HG03442 (cell line): ENCODE results near the gene GALK1.
A peak's percentile ranks its signal among the peaks of the same experiment; 100 is the strongest.
"Not testable (repeated sequence)": the region's sequence is repeated elsewhere in the genome, so short reads cannot be mapped to it uniquely, and the experiment has no call there.

Source experiments
- ATAC-seq: cut with Tn5 transposase; IDR thresholded peaks from one replicate; pipeline ENCODE4 v1.9.1; 2021; ENCODE audit warnings: mild to moderate bottlenecking, moderate library complexity; ENCODE audit not compliant: unreplicated experiment

GALK1 gene

DNA sequence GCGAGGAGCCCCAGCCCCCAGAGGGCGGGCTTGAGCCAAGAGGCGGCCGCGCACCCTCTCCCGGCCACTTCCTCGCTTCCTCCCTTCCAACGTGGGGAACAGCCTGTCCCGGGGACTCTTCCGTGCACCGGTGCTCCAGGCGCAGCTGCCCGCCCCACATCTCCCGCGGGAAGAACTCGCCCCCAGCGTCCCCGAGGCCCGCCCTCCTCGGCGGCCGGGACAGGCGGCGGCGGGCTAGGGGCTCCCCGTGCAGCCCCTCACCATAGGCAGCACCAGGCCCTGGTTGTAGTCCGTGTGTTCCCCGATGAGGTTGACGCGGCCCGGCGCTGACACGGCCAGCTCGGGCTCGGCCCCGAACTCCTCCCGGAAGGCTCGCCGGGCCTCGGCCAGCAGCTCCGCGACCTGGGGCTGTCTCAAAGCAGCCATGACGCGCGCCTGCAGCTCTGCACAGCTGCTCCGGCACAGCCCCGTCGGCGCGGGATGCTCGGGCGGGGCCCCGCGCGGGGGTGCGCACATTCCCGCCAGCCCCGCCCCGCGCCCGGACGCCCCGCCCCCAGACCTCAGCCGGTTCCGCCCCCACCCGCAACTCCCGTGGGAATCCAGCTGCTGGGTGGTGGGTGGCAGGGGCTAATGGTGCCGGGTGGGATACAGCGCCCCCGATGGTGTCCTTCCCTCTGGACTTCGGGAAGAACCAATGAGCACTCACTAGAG is at the start of gene GALK1:
GALK1 (minus strand) TSS at position 482 of the 711 bp plus-strand sequence; CDS start at position 426, 56 bp downstream.
- ATAC-seq = peak; percentile 65

DNA sequence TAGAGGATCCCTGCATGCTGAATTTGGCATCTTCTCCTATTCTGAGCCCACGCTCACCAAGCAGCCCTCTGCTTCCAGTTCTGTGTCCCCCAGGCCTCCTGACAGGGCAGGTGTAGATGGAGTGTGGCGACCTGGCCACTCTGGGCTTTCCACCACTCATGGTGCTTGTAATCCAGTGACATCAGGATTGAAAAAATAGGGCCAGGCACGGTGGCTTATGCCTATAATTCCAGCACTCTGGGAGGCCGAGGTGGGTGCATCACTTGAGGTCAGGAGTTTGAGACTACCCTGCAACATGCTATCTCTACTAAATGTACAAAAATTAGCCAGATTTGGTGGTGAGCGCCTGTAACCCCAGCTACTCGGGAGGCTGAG is 49.0 kb upstream of the GALK1 start:
- ATAC-seq = no peak

DNA sequence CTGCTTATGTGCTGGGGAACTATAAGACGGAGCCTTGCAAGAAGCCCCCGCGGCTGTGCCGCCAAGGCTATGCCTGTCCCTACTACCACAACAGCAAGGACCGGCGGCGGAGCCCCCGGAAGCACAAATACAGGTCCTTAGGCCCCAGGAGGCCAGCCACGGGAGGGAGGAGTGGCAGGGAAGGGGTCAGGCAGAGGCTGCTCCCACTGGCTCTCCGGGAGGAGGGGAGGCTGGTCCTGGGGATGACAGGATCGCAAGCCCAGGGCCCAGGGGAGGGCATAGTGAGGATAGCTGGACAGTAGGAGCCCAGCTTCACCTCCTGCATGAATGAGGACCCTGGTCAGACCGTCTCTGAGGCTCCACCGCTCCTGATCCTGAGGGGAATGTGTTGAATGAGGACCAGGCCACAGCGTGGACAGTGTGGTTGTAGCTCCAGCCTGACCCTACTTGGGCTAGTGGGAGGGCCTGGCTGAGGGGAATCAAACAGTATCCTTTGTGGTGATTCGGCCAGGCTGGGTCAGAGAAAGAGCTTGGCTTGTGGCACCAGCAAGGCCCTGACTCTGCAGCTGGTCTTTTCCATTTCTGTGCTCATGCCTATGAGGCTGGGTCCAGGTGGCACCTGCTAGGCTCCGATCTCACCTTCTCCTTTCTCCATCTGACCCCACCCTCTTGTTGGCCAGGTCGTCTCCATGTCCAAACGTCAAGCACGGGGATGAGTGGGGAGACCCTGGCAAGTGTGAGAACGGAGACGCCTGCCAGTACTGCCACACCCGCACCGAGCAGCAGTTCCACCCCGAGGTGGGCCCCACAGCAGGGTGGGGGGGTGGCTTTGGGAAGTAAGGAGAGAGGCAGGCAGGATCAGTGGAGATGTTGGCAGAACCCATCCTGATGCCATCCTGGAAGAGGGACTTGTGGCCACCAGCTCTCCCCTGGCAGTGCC is 48.4 kb upstream of the GALK1 start:
- ATAC-seq = no peak

DNA sequence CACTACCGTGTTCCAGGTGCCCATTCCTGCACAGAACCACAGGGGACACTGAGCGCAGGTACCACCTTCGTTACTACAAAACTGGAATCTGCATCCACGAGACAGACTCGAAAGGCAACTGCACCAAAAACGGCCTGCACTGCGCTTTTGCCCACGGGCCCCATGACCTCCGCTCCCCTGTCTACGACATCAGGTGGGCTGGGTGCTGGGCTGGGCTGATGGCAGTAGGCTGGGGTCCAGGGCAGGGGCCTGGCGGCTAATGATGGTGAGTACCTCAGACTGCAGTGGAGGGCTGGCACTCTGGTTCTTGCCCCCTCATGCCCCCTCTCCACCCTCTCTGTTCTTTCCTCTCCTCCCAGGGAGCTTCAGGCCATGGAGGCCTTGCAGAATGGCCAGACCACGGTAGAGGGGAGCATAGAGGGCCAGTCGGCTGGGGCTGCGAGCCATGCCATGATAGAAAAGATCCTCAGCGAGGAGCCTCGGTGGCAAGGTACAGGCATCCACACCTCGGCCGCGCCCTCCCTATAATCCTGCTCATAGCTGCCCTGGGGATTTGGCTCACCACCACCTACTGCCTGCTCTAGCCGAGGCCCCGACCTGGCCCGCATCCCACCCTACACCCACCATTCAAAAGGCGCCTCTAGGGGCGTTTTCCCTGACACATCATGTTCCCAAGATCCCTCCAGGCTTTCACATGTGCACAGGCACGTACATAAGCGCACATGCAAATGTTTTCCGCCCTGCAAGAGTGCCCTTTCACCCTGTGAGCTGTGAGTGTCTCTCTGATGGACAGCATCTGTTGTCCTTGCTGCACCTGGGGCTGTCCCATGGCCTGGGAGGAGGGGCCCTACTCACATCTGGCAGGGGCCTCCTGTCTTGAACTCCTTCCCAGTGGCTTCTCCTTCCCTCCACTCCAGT is 47.4 kb upstream of the GALK1 start:
- no peak for ATAC-seq

DNA sequence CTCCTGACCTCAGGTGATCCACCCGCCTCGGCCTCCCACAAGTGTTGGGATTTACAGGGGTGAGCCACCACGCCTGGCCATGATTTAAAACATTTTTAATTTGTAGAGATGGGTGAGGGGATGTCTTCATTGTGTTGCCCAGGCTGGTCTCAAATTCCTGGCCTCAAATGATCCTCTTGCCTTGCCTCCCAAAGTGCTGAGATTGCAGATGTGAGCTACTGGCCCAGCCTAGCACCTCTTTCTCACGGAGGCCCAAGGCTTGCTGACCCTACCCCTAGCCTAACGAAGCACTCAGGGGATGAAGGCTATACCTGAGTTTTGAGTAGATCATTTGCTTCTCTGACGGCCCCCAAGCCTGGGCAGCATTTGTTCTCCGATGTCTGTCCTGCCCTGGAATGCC is 46.2 kb upstream of the GALK1 start:
- ATAC-seq = no peak

DNA sequence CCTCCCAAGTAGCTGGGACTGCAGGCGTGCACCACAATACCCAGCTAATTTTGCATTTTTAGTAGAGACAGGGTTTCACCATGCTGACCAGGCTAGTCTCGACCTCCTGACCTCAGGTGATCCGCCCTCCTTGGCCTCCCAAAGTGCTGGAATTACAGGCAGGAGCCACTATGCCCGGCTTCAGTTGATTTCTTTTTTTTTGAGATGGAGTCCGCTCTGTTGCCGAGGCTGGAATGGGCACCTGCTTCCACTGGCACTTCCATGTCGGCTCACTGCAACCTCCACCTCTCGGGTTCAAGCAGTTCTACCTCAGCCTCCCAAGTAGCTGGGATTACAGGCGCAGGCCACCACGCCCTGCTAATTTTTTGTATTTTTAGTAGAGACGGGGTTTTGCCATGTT is 45.8 kb upstream of the GALK1 start:
- not testable (repeated sequence) for ATAC-seq

DNA sequence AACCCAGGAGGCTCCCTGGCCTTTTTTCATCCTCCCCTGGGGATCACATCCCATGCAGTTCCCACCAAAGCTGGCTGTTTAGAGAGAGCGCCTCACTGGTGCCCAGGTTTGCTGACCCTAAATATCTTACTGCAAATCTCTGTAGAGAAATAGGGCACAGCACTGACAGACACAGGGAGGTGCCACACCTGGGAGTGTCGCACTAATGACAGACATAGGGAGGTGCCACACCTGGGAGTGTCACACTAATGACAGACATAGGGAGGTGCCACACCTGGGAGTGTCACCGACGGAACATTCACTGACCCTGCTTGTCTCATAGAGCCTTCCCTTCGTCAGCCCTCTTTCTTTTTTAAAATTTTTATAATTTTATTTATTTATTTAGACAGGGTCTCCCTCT is 45.2 kb upstream of the GALK1 start:
- ATAC-seq = no peak

DNA sequence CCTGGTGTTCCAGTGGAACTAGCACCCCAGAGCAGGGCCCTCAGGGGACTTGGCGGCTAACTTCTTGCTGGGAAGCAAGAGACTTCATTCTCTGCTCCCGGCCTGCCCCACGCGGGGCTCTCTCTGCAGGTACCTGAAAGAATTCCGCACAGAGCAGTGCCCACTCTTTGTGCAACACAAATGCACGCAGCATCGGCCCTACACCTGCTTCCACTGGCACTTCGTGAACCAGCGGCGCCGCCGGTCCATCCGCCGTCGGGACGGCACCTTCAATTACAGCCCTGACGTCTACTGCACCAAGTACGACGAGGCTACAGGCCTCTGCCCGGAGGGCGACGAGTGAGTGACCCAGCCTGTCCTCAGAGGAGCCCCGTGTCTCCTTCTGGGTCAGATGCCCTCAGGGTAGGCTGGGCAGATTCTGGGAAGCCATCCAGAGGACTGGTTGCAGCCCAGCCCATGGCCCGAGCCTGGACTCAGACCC is 44.7 kb upstream of the GALK1 start:
- ATAC-seq = no peak

DNA sequence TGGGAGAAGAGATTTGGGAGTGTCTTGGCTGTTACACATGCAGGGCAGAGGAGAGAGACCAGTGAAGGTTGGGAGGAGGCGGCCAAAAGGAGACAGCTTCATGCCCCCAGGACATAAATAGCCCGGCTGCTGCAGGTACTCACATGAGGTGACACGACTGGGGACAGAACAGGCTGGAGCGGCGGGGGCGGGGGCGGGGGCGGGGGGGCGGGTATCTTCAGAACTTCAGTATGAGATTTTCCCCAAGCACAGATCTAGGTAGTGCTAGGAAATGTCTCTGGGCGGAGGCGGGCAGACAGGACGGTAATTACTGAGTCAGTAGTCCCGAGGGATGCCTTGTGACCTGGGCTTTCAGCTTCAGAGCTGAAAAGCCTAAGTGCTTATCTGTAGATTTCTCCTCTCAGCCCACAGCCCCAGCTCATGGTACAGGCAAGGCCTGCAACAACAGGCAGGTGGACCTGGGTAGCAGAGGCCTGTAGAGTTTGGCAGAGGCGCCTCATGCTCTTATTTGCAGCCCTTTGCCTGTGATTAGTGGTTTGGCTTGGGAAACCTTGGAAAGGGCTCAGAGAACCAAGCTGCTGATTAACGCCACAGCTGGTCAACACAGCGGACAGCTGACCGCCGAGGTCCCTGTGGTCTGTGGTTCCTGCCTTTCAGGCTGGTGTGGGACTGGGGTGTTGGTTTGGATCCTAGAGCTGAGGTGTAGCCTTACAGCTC is 44.1 kb upstream of the GALK1 start:
- peak; percentile 76 for ATAC-seq

DNA sequence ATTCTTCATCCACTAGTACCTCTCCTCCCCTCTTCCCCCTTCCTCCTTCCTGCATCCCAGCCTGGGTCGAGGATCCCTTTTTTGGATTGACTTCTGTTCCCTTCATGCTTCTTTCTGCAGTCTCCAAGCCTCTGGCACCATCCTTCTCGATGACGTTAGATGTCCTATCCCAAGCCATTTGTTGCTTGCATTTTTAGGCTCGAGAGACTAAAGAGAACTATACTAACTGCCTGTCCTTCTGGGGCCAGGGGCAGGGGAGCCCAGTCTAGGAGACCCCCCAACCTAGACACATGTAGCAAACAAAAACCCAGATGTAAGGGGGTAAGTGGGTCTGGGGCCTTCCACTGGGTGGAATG is 43.5 kb upstream of the GALK1 start:
- no peak for ATAC-seq

DNA sequence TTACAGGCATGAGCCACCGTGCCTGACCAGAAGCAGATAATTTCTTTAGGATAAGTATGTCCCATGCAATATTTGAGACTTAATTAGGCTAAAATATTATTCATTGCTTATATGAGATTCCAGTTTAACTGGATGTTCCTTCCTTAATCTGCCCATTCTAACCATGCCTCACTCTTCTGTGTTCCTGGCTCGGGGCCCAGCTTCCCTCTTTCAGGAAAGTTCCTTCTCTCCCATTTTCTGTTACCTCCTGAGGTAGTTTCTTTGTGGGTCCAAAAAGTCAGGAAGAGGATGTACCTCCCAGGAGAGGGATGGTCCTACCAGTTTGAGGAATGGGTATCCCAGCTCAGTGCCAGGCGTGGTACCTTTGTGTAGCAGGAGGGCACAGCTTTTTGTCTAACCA is 42.9 kb upstream of the GALK1 start:
- ATAC-seq = no peak

DNA sequence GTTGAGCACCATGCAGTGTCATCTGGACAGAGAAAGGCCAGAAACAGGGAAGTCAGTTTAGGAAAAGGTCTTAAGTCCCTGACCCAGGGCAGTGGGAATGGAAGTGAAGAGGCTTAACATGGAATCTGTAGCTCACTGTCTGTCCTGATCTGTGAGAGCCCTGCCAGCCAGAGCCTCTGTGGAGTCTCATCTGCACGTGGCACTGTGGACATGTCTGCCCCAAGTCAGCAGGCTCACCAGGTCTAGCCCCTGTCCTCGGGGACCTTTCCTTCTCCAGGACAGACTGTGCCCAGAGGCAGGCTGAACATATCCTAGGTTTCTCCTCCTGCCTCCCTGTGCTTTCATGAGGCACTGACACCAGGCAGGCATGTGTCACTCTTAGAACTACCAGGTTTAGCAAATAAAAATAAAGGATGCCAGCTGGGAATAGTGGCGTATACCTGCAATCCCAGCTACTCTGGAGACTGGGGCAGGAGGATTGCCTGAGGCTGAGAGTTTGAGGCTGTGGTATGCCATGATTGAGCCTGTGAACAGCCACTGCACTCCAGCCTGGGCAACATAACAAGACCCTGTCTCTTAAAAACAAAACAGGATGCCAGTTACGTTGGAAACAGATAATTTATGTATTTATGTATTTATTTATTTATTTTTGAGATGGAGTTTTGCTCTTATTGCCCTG is 42.0 kb upstream of the GALK1 start:
- ATAC-seq = no peak

DNA sequence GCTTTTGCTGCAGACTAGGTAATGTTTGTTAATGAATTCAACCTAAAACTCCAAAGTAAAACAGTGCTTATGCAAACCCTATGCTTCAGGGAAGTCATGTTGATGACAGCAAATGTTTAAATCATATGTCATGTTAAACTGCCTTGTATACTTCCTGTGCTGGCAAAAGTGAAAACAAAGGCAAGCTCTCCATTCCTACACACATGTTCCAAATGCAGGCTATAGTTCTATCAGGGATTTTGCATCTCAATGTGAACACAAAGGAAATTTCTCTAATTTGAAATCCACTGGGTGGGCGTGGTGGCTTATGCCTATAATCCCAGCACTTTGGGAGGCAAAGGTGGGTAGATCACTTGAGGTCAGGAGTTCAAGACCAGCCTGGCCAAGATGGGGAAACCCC is 38.9 kb upstream of the GALK1 start:
- ATAC-seq = no peak

DNA sequence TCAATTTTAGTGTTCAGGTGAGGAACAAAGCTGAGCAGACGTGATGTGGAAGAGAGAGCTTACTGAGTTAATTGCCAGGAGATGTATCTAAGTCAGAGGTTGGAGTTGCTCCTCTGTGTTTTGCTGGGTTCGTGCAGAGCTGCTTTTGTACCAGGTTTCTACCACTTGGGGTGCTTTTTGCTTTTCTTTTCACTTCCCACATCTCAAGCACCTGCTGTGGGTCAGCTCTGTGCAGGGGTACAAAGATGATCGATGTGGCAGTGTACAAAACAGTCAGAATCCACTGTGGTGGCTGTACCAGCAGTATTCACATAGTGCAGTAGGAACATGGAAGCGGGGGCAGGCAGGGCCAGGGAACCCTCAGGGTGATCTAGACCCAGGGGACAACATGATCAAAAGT is 34.4 kb upstream of the GALK1 start:
- no peak for ATAC-seq

DNA sequence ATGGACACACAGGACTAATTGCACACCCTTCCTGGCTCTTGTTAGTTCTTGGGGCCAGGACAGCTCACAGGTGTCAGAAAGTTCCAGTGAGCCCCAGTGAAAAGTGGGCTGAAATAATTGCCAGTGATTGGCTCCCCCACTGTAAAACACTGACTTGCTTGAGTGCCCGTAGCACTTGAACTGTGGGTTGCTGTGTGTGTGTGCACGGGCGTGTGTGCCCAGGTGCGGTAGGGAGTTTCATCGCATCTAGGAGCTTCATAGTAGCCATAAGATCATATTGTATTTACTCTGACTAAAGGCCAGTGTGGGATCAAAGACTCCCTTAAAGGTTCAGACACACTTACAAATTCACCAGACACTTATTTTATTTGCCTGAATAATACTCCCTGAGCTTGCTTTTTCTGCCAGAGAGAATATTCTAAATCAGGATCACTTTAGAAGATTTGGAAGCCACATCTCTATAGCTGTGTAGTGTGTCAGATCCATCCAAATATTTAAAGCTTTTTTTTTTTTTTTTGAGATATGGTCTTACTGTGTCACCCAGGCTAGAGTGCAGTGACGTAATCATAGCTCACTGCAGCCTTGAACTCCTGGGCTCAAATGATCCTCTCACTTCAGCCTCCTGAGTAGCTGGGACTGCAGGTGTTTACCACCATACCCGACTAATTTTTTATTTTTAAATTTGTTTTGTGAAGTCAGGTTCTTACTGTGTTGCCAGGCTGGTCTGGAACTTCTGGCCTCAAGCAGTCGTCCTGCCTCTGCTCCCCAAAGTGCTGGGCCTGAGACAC is 31.0 kb upstream of the GALK1 start:
- no peak for ATAC-seq

DNA sequence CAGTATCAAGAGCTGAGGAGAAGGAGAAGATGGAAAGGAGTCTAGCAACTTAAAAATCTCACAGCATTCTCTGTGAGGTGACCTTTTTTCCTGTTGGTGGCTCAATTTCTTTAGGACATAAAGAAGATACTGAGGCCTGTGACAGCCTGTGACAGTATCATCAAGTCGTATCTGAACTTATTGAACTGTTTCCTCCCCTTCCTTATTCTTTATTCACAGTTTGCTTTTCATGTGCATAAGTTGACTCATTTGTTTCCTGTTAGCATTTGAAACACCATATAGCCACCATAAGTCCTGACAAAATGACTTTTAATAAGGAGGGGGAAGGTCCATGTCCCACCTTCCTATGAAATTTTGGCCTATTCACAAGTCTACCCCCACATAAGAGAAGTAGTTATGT is 28.5 kb upstream of the GALK1 start:
- ATAC-seq = no peak

DNA sequence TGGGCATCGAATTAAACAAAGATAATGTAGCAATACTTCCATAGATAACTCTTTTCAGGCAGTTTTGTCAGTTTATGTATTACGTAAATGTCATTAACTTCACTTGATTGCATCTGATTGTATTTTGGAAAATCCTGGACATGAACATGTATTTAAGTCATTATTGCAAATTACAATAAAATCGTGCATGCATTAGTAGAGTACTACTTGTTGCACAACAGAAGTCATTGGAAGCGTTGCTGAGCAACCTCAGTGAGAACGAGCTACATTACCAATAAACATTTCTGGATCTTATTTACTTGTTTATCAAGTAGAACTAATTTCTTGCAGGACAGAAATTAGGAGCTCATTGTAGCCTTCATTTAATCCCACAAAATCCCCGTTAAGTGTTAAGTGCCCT is 26.3 kb upstream of the GALK1 start:
- ATAC-seq = no peak

DNA sequence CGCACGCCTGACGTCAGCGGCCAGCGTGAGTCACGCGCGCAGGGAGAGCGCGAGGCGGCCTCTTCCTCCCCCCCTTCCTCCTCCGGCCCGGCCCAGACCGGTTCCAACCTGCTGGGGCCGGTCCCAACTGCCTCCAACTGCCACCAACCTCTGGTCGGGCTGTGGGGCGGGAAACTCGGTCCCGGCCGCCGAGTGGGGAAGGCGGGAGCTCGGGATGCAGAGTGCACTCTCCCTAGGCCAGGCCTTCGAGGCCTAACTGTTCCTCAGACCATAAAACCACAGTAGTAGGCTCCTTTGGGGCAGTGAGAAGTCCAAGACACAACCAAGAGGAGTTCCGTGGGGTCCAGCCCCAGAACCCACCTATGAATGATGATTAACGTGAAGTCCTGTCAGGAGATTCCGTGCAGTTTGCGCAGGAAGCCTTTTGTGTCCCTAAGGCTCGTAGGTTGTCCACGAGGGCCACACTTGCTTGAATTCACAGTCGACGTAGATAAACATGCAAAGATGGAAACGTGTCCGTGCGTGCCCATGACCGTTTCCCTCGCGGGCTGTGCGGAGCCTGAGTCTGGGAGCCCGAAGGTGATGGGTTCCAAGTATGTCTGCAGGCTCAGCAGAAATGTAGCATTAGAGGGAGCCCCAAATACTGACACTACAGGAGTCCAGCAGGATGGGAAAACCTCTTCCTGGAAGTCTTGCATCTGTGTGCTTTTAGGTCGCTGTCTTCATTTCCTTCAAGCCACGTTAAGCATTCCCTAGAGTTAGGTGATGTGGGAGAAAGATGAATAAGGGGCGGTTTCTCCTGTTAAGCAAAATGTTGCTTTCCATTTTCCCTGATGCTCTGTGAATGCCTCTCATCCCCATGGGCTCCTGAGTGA is 20.3 kb upstream of the GALK1 start:
- ATAC-seq = peak; percentile 52
